ENCODE results near the gene SIRT2. TPM values are rescaled to one million over a fixed set of nuclear protein-coding genes. Genes with fewer than 3 reads are reported as not detected.
A peak's percentile ranks its signal among the peaks of the same experiment; 100 is the strongest.

SIRT2 gene
- total RNA-seq, 4 donors from 2014 or later = 59.6 to 115 (median 74.5) TPM

DNA sequence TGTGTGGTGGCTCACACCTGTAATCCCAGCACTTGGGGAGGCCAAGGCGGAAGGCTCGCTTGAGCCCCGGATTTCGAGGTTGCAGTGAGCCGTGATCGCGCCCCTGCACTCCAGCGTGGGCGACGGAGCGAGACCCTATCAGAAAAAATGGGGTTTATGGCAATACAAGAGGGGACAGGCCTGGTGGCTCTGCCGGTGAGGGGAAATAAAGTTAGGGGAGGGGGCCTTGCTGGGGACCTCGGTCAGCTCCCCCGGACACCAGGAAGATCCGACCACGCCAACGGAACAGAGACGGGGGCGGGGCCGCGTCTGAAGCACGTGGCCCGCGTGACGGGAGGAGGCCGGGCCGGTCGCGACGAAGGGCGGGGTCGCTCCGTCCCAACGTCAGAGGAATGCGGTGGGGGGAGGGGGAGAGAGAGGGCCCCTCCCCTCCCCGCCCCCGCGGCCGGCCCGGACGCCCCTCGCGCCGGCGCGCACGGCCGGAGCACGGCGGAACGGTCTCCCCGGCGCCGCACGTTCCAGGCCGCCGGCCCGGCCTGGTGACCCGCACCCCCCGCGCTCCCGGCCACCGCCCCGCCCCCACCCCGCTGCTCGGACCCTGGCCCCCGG, 47.7 kb downstream of the SIRT2 start:
- DNase-seq (ENCODE audit: low spot score) (peak; percentile 88), ATAC-seq (ENCODE audit: low FRiP score) (peak; percentile 37)
- TF ChIP-seq, protein P1, sequence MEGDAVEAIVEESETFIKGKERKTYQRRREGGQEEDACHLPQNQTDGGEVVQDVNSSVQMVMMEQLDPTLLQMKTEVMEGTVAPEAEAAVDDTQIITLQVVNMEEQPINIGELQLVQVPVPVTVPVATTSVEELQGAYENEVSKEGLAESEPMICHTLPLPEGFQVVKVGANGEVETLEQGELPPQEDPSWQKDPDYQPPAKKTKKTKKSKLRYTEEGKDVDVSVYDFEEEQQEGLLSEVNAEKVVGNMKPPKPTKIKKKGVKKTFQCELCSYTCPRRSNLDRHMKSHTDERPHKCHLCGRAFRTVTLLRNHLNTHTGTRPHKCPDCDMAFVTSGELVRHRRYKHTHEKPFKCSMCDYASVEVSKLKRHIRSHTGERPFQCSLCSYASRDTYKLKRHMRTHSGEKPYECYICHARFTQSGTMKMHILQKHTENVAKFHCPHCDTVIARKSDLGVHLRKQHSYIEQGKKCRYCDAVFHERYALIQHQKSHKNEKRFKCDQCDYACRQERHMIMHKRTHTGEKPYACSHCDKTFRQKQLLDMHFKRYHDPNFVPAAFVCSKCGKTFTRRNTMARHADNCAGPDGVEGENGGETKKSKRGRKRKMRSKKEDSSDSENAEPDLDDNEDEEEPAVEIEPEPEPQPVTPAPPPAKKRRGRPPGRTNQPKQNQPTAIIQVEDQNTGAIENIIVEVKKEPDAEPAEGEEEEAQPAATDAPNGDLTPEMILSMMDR (IDR thresholded peaks at IDR 0.05) = no peak

DNA sequence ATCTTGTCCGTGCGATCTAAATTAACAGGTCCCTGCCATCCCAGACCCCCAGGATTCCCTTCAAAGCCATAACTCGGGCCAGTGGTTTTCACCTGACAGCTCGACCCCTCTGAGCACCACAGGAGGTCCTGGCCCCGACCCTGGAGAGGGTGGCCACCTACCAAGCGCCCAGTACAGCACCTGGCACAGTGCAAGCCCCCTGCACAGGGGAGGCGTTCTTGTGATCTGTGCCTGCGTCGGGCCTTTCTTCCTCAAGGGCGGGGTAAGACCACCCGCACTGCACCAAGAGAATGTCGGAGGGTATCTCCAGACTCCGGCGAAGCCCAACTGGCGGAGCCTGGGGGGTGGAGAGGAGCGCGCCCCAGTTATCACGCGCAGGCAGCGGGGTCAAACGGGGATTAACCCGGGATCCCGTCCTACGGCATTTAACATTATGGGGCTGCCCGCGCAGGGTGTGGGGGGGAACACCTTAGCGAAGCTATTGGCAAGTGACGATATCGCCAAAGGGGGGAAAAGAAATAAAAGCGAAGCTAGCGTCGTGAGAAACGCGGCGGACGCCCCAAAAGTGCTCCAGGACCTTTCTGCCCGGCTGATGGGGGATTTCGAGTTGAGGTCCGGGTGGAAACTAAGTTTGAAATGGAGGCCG, 48.3 kb downstream of the SIRT2 start:
- TF ChIP-seq, protein P1 (IDR thresholded peaks at IDR 0.05) = no peak
- DNase-seq (ENCODE audit: low spot score) (no peak), ATAC-seq (ENCODE audit: low FRiP score) (no peak)

DNA sequence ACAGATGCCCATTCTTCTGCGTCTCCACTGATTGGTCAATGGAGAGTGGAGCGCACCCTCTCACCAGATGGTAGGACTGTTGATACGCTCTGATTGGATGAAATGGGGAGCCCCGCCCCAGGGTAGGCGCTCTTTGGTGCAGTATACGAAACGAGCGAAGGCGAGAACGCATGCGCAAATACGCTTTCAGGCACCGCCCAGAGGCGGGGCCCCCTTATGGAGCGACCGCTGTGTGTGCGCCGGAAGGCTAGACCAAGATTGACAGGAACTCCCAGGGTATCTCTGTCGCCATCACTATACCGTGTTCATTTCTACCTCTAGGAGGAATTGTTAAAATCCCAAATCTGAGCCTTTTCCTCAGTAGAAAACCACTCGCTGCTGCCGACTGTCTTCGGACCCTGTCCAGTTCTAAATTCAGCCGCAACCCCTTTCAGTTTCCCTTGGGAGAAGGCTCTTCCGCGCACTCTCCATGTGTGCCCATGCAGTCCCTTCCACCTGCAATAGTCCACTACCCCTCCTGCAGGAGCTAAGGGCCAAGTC, 48.9 kb downstream of the SIRT2 start:
- TF ChIP-seq, protein P1 (IDR thresholded peaks at IDR 0.05) = no peak
- ATAC-seq (ENCODE audit: low FRiP score) (peak; percentile 91), DNase-seq (ENCODE audit: low spot score) (peak; percentile 35)

DNA sequence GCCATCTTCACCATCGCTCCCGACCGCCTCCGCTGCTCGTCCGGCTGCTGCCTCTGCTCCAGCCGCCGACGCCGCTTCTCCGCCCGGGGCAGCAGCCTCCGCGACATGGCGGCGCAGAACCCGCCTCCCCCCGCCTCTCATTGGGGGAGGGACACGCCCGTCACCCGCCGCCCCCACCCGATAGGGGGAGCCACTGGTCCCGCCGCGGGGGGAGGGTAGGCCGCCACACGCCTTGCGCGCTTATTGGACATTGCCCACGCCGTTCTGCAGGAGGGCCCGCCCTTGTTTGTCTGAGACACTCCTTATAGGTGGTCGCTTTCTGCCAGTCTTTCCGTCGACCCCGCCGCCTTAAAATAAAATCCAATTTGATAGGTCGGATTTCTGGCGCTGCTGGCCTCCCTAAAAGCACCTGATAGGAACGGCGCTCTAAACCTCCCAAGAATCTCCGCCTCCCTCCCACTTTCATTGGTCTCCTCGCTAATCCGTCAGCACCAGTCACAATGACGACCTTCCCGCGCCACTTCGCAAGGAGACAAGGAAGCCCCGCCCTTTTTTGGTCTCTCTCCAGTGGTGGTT, 49.5 kb downstream of the SIRT2 start, which contains the start of gene HNRNPL:
Gene HNRNPL (minus strand): TSS at position 127 of the 576 bp plus-strand sequence. CDS start 20 bp downstream, at position 107.
- TF ChIP-seq, protein P1 (IDR thresholded peaks at IDR 0.05) = peak in 2 of 3 donors; percentile 26 to 40
- ATAC-seq (ENCODE audit: low FRiP score) (peak; percentile 86), DNase-seq (ENCODE audit: low spot score) (peak; percentile 96)

DNA sequence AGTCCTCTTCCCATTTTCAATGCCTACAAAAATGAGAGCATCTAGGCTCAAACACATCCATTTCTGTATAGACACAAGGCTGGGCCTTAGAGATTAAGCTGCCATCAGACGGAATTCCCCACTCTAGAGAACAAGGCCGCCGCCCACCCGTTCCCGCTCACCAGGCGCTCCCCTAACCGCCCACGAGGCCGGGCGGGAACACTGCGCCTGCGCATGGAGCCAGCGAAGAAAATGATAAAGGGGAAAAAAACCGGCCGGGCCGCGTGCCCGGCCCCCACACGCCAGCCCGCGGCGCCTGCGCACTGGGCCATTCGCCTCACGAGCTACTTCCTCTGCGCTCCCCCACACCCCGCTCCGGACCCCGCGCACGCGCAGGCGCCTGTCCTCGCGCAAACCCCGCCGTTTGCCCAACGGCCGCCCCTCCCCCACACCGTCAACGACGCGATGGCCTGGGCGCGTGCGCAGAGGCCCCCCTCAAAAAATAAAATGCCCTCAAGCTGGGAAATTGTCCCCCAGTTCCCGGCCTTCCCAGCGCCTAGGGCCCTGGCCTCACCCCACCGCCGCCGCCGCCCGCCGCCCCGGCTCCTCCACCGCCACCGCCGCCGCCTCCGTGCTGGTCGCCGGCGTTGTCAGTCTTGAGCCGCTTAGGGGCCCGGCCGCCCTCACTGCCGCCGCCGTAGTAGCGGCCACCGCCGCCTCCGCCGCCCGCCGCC, 50.1 kb downstream of the SIRT2 start:
- DNase-seq (ENCODE audit: low spot score) (peak; percentile 98), ATAC-seq (ENCODE audit: low FRiP score) (peak; percentile 67)
- TF ChIP-seq, protein P1 (IDR thresholded peaks at IDR 0.05) = no peak

DNA sequence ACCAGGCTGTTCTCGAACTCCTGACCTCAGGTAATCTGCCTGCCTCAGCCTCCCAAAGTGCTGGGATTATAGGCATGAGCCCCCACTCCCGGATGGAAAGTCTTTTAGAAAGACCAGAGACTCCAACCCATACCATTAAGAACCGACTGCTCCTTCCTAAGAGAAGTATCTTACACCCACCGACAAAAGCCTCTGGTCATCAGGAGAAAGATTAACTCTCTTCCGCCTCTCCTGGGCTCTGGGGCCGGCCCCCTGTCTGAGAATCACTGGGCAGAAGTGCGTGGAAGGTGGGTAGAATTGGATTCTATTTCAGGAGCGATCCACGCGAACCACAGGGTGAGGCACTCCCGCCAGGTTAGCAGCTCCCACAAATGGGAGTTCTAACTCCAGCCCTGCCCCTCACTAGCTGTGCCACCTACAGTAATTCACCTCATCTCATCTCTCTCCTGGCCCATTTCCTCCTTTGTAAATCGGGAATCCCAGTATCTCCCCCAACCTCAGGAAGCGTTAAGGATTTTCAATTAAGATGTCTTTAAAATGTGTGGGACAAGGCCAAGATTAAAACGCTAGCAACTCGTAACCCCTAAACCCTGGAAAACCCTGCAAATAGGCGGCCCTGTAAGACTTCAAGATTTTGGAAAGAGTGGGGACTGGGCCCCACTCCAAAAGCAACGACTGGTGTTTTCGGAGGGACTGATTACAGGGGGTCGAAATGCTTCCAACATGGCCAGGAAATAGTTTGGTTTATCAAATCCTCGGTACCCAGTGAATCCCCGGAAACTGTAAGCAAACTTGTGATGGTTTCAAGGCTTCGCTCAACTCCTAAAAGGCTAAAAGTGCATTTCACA, 50.9 kb downstream of the SIRT2 start:
- no peak for ATAC-seq (ENCODE audit: low FRiP score)
- no peak for DNase-seq (ENCODE audit: low spot score)
- TF ChIP-seq, protein P1 (IDR thresholded peaks at IDR 0.05) = no peak

Measured in omental fat pad (tissue), 4 donors.